Measurements from ENCODE around the gene NALF2. TPM values are rescaled to one million over a fixed set of nuclear protein-coding genes. Genes with fewer than 3 reads are reported as not detected.

The NALF2 gene
- total and polyA plus RNA-seq, 2 donors (not counting 1 experiment from before 2014, with no cell fraction given), result not detected

DNA sequence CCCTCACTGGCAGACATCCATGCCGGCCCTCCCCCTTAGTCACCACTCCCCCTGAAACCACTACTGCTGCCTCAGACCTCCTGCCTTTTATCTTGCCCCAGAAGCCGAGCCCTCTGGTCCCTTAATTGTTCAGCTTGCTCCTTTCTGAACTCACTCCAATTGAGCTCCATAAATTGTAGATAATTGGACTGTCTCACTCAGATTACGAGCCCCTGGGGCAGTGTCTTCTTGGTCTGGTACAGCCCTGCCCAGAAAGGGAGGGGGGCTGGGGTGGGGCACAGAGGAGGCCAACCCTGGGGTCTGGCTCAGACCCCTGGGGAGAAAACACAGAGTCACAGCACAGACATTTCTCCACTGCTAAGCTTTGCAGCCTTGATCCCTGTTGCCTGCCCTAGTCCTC is 39.4 kb downstream of the NALF2 start:
- intact Hi-C loops (cut with micrococcal nuclease), result no loop called here
- H3K4me2 ChIP-seq (replicated peaks; ENCODE audit: low read depth, low read length, poor library complexity, severe bottlenecking), result no peak overlapping the region
- no peaks in the 10 kb centered on the region for H3K79me2 ChIP-seq (ENCODE audit: control insufficient read depth, insufficient read depth, low read length)
- no peaks in the 10 kb centered on the region for H3K27me3 ChIP-seq (replicated peaks in 1 of 4; ENCODE audit: control extremely low read depth in 1 of 4, control insufficient read depth in 3 of 4, insufficient read depth in 4 of 4, low read length in 3 of 4)
- H3K4me1 ChIP-seq (ENCODE audit: control insufficient read depth in 2 of 2, insufficient read depth in 2 of 2, low read length in 2 of 2), result peaks cover 15 to 16% of the 10 kb centered on the region in 2 donors
- H2AFZ ChIP-seq (ENCODE audit: insufficient read depth, low read depth, low read length, poor library complexity, severe bottlenecking), result no peak overlapping the region
- H4K20me1 ChIP-seq (ENCODE audit: control insufficient read depth, insufficient read depth, low read length, poor library complexity, severe bottlenecking), result no peaks in the 10 kb centered on the region
- H3K4me1 Mint-ChIP-seq, result peaks cover 17% of the 10 kb centered on the region
- no peak overlapping the region for H3K9ac ChIP-seq (ENCODE audit: low read length)
- DNase-seq (no peak), ATAC-seq (ENCODE audit: low read depth) (no peak)
- no peak overlapping the region for H3K4me3 Mint-ChIP-seq
- H3K4me3 ChIP-seq (ENCODE audit: control extremely low read depth in 1 of 5, extremely low read depth in 1 of 5, insufficient read depth in 1 of 5, low read depth in 2 of 5, low read length in 4 of 5), result no peak overlapping the region
- H3K27ac Mint-ChIP-seq, result no peak overlapping the region
- peaks cover 0 to 14% (median 2%) of the 10 kb centered on the region in 3 donors for H3K9me3 ChIP-seq (ENCODE audit: control extremely low read depth in 1 of 3, control insufficient read depth in 2 of 3, insufficient read depth in 1 of 3, low read length in 2 of 3)
- H3K36me3 ChIP-seq (replicated peaks in 1 of 2; ENCODE audit: control extremely low read depth in 1 of 2, control insufficient read depth in 1 of 2, extremely low read depth in 1 of 2, insufficient read depth in 2 of 2, low read length in 1 of 2), result no peaks in the 10 kb centered on the region
- TF ChIP-seq EZH2 (IDR thresholded peaks at IDR 0.05; ENCODE audit: borderline replicate concordance, insufficient read depth, low read depth, low read length, poor library complexity, severe bottlenecking) (no peak), CTCF (IDR thresholded peaks at IDR 0.05) (no peak)
- H3K27me3 Mint-ChIP-seq, result peaks cover 8% of the 10 kb centered on the region
- CTCF ChIA-PET, result no interaction called here
- H3K9me3 Mint-ChIP-seq (ENCODE audit: insufficient read depth), result no peaks in the 10 kb centered on the region
- POLR2A ChIA-PET, result no interaction called here
- WGBS (ENCODE audit: insufficient coverage), result no CpG with 5 or more reads among the region's 3 CpGs
- H3K27ac ChIP-seq (ENCODE audit: low read length in 2 of 2), result no peak overlapping the region

GRCh38 chrX:69546417-69546816 is 42.3 kb downstream of the NALF2 start:
- no peak overlapping the region for H3K4me2 ChIP-seq (replicated peaks; ENCODE audit: low read depth, low read length, poor library complexity, severe bottlenecking)
- no peak for TF ChIP-seq EZH2 (IDR thresholded peaks at IDR 0.05; ENCODE audit: borderline replicate concordance, insufficient read depth, low read depth, low read length, poor library complexity, severe bottlenecking)
- no peak for TF ChIP-seq CTCF (IDR thresholded peaks at IDR 0.05)
- no peaks in the 10 kb centered on the region for H3K27me3 ChIP-seq (replicated peaks in 1 of 4; ENCODE audit: control extremely low read depth in 1 of 4, control insufficient read depth in 3 of 4, insufficient read depth in 4 of 4, low read length in 3 of 4)
- Mint-ChIP-seq H3K9me3 (ENCODE audit: insufficient read depth) (no peaks in the 10 kb centered on the region), H3K4me3 (no peak overlapping the region), H3K27ac (no peak overlapping the region), H3K27me3 (peaks cover 8% of the 10 kb centered on the region), H3K4me1 (no peaks in the 10 kb centered on the region)
- ChIA-PET CTCF (no interaction called here), POLR2A (no interaction called here)
- H3K4me3 ChIP-seq (ENCODE audit: control extremely low read depth in 1 of 5, extremely low read depth in 1 of 5, insufficient read depth in 1 of 5, low read depth in 2 of 5, low read length in 4 of 5), result no peak overlapping the region
- no peaks in the 10 kb centered on the region for H3K4me1 ChIP-seq (ENCODE audit: control insufficient read depth in 2 of 2, insufficient read depth in 2 of 2, low read length in 2 of 2)
- intact Hi-C loops (cut with micrococcal nuclease), result no loop called here
- H2AFZ ChIP-seq (ENCODE audit: insufficient read depth, low read depth, low read length, poor library complexity, severe bottlenecking), result no peak overlapping the region
- DNase-seq (no peak), ATAC-seq (ENCODE audit: low read depth) (no peak)
- WGBS (ENCODE audit: insufficient coverage), result 96% methylated on average over 3 of the region's 8 CpGs
- H3K27ac ChIP-seq (ENCODE audit: low read length in 2 of 2), result no peak overlapping the region
- H3K9ac ChIP-seq (ENCODE audit: low read length), result no peak overlapping the region
- no peaks in the 10 kb centered on the region for H3K79me2 ChIP-seq (ENCODE audit: control insufficient read depth, insufficient read depth, low read length)
- no peaks in the 10 kb centered on the region for H3K36me3 ChIP-seq (replicated peaks in 1 of 2; ENCODE audit: control extremely low read depth in 1 of 2, control insufficient read depth in 1 of 2, extremely low read depth in 1 of 2, insufficient read depth in 2 of 2, low read length in 1 of 2)
- peaks cover 0 to 14% (median 2%) of the 10 kb centered on the region in 3 donors for H3K9me3 ChIP-seq (ENCODE audit: control extremely low read depth in 1 of 3, control insufficient read depth in 2 of 3, insufficient read depth in 1 of 3, low read length in 2 of 3)
- no peaks in the 10 kb centered on the region for H4K20me1 ChIP-seq (ENCODE audit: control insufficient read depth, insufficient read depth, low read length, poor library complexity, severe bottlenecking)
